HL-60 (cell line): ENCODE measurements around the gene TOP3B.

ENCODE experiments used
- DNase-seq, 2 experiments: peaks; one replicate each; pipeline ENCODE4 v3.0.0-alpha.2; 2010 to 2020; ENCODE audit warnings: low read depth in 1 of 2, low spot score in 1 of 2
- H3K27ac ChIP-seq: fragments of 250-450 bp; sonication (Bioruptor Pico); replicated peaks from 2 replicates; pipeline ENCODE4 v1.5.1; 2020; ENCODE audit warnings: mild to moderate bottlenecking, moderate library complexity
- H3K27me3 ChIP-seq: fragments of 250-450 bp; sonication (Bioruptor Pico); 2 replicates; pipeline ENCODE4 v1.5.1; 2021; ENCODE audit warnings: mild to moderate bottlenecking, moderate library complexity; ENCODE audit not compliant: insufficient read depth, poor library complexity, severe bottlenecking
- H3K4me3 ChIP-seq: replicated peaks from 2 replicates; pipeline ENCODE4 v1.5.1; 2011; ENCODE audit warnings: mild to moderate bottlenecking, control low read depth, low read length; ENCODE audit not compliant: insufficient read depth
- GABPA ChIP-seq: IDR thresholded peaks from 2 replicates; pipeline ENCODE4 v1.6.1; 2012; ENCODE audit warnings: low read depth
- POLR2AphosphoS5 ChIP-seq: IDR thresholded peaks from 2 replicates; pipeline ENCODE4 v1.6.1; 2012; ENCODE audit warnings: low read depth
- REST ChIP-seq: IDR thresholded peaks from 2 replicates; pipeline ENCODE4 v1.6.1; 2012; ENCODE audit warnings: low read depth; ENCODE audit not compliant: insufficient replicate concordance
- SPI1 ChIP-seq: IDR thresholded peaks from 2 replicates; pipeline ENCODE4 v1.6.1; 2012; ENCODE audit warnings: low read depth, mild to moderate bottlenecking, borderline replicate concordance
- TF ChIP-seq, protein P1 (sequence below): IDR thresholded peaks from one replicate; pipeline ENCODE4 v1.5.1; 2011; ENCODE audit warnings: low read length, control low read depth, inconsistent platforms; ENCODE audit not compliant: insufficient read depth

Gene TOP3B

DNA sequence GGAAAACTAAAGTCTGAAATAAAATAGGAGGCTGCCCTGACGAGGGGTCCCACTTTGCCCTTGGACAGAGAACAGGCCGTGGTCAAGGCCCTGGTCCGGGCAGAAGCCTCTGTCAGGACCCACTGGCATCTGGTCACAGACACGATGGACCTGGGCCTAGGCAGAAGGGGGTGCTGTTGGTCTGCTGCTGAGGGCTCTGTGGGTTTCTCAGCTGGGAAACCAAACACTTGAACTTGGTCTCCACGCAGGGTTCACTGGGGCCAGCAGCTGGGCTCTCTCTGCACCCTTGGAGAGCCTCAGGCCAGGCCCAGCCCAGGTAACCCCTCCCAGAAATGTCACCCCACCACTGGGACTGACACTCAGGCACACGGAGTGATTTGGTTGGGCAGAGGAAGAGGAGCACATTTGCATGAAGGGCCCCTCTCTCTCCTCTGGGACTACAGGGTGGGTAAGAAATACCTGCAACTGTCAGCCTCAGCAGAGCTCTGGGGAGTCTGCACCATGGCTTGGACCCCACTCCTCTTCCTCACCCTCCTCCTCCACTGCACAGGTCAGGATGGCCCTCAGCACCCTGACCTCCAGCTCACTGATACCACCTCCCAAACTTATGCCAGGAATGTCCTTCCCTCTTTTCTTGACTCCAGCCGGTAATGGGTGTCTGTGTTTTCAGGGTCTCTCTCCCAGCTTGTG, 48.1 kb upstream of the TOP3B start:
- Histone ChIP-seq H3K27ac (no peak overlapping the region), H3K4me3 (no peak overlapping the region), H3K27me3 (no peaks in the 10 kb centered on the region)
- peak in 1 of 2 experiments; percentile 51 for DNase-seq
- TF ChIP-seq, protein P1, sequence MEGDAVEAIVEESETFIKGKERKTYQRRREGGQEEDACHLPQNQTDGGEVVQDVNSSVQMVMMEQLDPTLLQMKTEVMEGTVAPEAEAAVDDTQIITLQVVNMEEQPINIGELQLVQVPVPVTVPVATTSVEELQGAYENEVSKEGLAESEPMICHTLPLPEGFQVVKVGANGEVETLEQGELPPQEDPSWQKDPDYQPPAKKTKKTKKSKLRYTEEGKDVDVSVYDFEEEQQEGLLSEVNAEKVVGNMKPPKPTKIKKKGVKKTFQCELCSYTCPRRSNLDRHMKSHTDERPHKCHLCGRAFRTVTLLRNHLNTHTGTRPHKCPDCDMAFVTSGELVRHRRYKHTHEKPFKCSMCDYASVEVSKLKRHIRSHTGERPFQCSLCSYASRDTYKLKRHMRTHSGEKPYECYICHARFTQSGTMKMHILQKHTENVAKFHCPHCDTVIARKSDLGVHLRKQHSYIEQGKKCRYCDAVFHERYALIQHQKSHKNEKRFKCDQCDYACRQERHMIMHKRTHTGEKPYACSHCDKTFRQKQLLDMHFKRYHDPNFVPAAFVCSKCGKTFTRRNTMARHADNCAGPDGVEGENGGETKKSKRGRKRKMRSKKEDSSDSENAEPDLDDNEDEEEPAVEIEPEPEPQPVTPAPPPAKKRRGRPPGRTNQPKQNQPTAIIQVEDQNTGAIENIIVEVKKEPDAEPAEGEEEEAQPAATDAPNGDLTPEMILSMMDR, result peak; percentile 44
- TF ChIP-seq REST, result no peak

GRCh38 chr22:22027955-22028354, 45.4 kb upstream of the TOP3B start:
- DNase-seq, result peak in 1 of 2 experiments; percentile 25
- Histone ChIP-seq H3K27me3 (no peaks in the 10 kb centered on the region), H3K4me3 (no peak overlapping the region), H3K27ac (no peak overlapping the region)
- TF ChIP-seq SPI1 (no peak), POLR2AphosphoS5 (no peak), GABPA (no peak), REST (no peak)
- TF ChIP-seq, protein P1, result no peak

GRCh38 chr22:22026157-22026831, 43.7 kb upstream of the TOP3B start:
- TF ChIP-seq, protein P1, result no peak
- TF ChIP-seq SPI1 (no peak), POLR2AphosphoS5 (no peak), GABPA (no peak), REST (no peak)
- H3K27ac ChIP-seq, result no peak overlapping the region
- H3K4me3 ChIP-seq, result no peak overlapping the region
- no peaks in the 10 kb centered on the region for H3K27me3 ChIP-seq
- DNase-seq, result peak in 1 of 2 experiments; percentile 22
